HepG2 (cell line): ENCODE data around the gene PARD3. TPM values are rescaled to one million over a fixed set of nuclear protein-coding genes. Genes with fewer than 3 reads are reported as not detected.

Experiments
- ATAC-seq: fragments of 200-7000 bp; cut with Tn5 transposase; 3 replicates; pipeline ENCODE4 v1.9.1; 2020; ENCODE audit warnings: mild to moderate bottlenecking, moderate library complexity
- BruUV-seq: library from RNA; stranded (reverse); fragments of 400-500 nt; replicated peaks from 2 replicates; lab custom pipeline; 2021; lab: Mats Ljungman, UMichigan
- CTCF ChIA-PET: fragments of 300-600 bp; formaldehyde crosslinking; extraction: SDS; loops from one replicate; lab custom pipeline; 2021; ENCODE audit warnings: low total read pairs, inconsistent platforms, low intra/inter-chr PET ratio; lab: Yijun Ruan, JAX
- POLR2A ChIA-PET: fragments of 350-600 bp; sonication (Branson Sonifier 250); formaldehyde crosslinking; loops from one replicate; lab custom pipeline; 2020; ENCODE audit warnings: antibody characterized with exemption, inconsistent platforms; lab: Yijun Ruan, JAX
- DNase-seq: peaks from one replicate; pipeline ENCODE4 v3.0.0-alpha.2; 2015; ENCODE audit warnings: low spot score
- FAIRE-seq: peaks from 3 replicates; lab custom pipeline; 2011; peaks lifted over from hg19 to GRCh38; lab: Jason Lieb, UNC
- H2AFZ ChIP-seq: one replicate; pipeline ENCODE4 v1.6.1; 2011; ENCODE audit warnings: low read length, inconsistent platforms
- H3K27ac ChIP-seq: fragments of 300-600 bp; 3 replicates; pipeline ENCODE4 v1.8.0; 2011; ENCODE audit warnings: mixed run types, mild to moderate bottlenecking, mixed read lengths, low read length, inconsistent platforms; ENCODE audit not compliant: insufficient read depth; ENCODE audit errors: extremely low read length
- H3K27me3 ChIP-seq, 2 experiments: fragments of 200-600 bp in 1 of 2; 2 replicates in 1 of 2; 3 replicates in 1 of 2; pipeline versions ENCODE4 v1.6.0 to v1.8.0; 2011; ENCODE audit warnings: low read length in 2 of 2, mild to moderate bottlenecking in 2 of 2, moderate library complexity in 2 of 2, inconsistent platforms in 1 of 2; ENCODE audit not compliant: insufficient read depth in 2 of 2, control insufficient read depth in 1 of 2
- H3K36me3 ChIP-seq, 2 experiments: fragments of 200-600 bp in 1 of 2; replicated peaks in 1 of 2; 2 replicates in 1 of 2; 3 replicates in 1 of 2; pipeline versions ENCODE4 v1.5.1 to v1.8.0; 2011; ENCODE audit warnings: low read length in 2 of 2, inconsistent platforms in 1 of 2; ENCODE audit not compliant: insufficient read depth in 2 of 2, control insufficient read depth in 1 of 2
- H3K4me1 ChIP-seq: 2 replicates; pipeline ENCODE4 v1.5.1; 2012; ENCODE audit warnings: low read length, inconsistent platforms; ENCODE audit not compliant: insufficient read depth
- H3K4me2 ChIP-seq: 2 replicates; pipeline ENCODE4 v1.6.0; 2011; ENCODE audit warnings: low read depth, low read length, inconsistent platforms
- H3K4me3 ChIP-seq, 3 experiments: fragments of 200-600 bp in 1 of 3; sonication (generic), shearing (Covaris generic) in 1 of 3; replicated peaks in 1 of 3; 2 replicates each; pipeline ENCODE4 v1.5.1; 2011 to 2016; ENCODE audit warnings: low read length in 3 of 3, inconsistent platforms in 2 of 3, low read depth in 2 of 3, mild to moderate bottlenecking in 2 of 3, control low read depth in 1 of 3, mixed read lengths in 1 of 3; ENCODE audit not compliant: insufficient read depth in 1 of 3
- H3K79me2 ChIP-seq: one replicate; pipeline ENCODE4 v1.6.1; 2011; ENCODE audit warnings: low read length, inconsistent platforms; ENCODE audit not compliant: insufficient read depth
- H3K9ac ChIP-seq: 2 replicates; pipeline ENCODE4 v1.6.0; 2011; ENCODE audit warnings: mild to moderate bottlenecking, low read depth, low read length, inconsistent platforms; ENCODE audit not compliant: insufficient read depth
- H3K9me3 ChIP-seq: 2 replicates; pipeline ENCODE4 v1.5.1; 2012; ENCODE audit warnings: mild to moderate bottlenecking, low read length
- H4K20me1 ChIP-seq: 2 replicates; pipeline ENCODE4 v1.6.0; 2011; ENCODE audit warnings: inconsistent platforms, mild to moderate bottlenecking, low read length, moderate library complexity; ENCODE audit not compliant: insufficient read depth
- EHMT2 ChIP-seq: fragments of 200-600 bp; sonication (generic); IDR thresholded peaks from 2 replicates; pipeline ENCODE4 v1.7.0; 2017; ENCODE audit warnings: antibody characterized with exemption, low read depth, low read length, borderline replicate concordance
- ELF1 ChIP-seq: sonication (generic); formaldehyde crosslinking; IDR thresholded peaks from 2 replicates; pipeline ENCODE4 v1.4.0; 2020; ENCODE audit warnings: missing genetic modification reagents
- MAFG ChIP-seq: sonication (generic); formaldehyde crosslinking; IDR thresholded peaks from 2 replicates; pipeline ENCODE4 v1.5.1; 2020; ENCODE audit warnings: mild to moderate bottlenecking, missing genetic modification reagents
- NCOA2 ChIP-seq: sonication (generic); formaldehyde crosslinking; IDR thresholded peaks from 2 replicates; pipeline ENCODE4 v1.8.0; 2022; ENCODE audit warnings: inconsistent platforms
- RBFOX2 ChIP-seq: fragments of 200-400 bp; formaldehyde crosslinking; IDR thresholded peaks from 2 replicates; pipeline ENCODE4 v1.6.1; 2017; ENCODE audit warnings: low read depth, mild to moderate bottlenecking, low read length
- SMC3 ChIP-seq: IDR thresholded peaks from 2 replicates; pipeline ENCODE4 v1.6.1; 2011; ENCODE audit warnings: low read length, improper control_type of control experiment
- WIZ ChIP-seq: sonication (generic); formaldehyde crosslinking; IDR thresholded peaks from 2 replicates; pipeline ENCODE4 v1.5.1; 2020; ENCODE audit warnings: mild to moderate bottlenecking, missing genetic modification reagents
- ZNF75D ChIP-seq: sonication (generic); formaldehyde crosslinking; IDR thresholded peaks from 2 replicates; pipeline ENCODE4 v1.8.1; 2023; ENCODE audit warnings: missing genetic modification reagents, mild to moderate bottlenecking, borderline replicate concordance
- WGBS: methylation state at CpG from one replicate; pipeline ENCODE4 v1.1.6; 2017; ENCODE audit warnings: low lambda C conversion rate; 5-methylcytosine and 5-hydroxymethylcytosine counted together
- in situ Hi-C: cut with HindIII; loops from 2 replicates; pipeline ENCODE4 v1.10.0; 2017; ENCODE audit warnings: low pct_unique_long_range_greater_than_20kb; ENCODE audit not compliant: extremely low pct_ligation_motif_present
- intact Hi-C: fragments of 100-400 bp; cut with micrococcal nuclease; formaldehyde crosslinking; loops from one replicate; pipeline ENCODE4 v1.10.0; 2022; ENCODE audit not compliant: unreplicated experiment
- polyA plus RNA-seq, 8 experiments: library from polyadenylated mRNA; depleted of rRNA in 3 of 8; stranded (reverse) in 7 of 8; unstranded in 1 of 8; fragments of >200 nt; fragmentation: Illumina TruSeq in 4 of 8; extraction: Trizol in 4 of 8; gene quantifications; 2 replicates each; pipeline versions ENCODE4 v1.2.1 to v1.2.3, GENCODE V29; 2011 to 2016; ENCODE audit warnings: low read depth in 4 of 8, missing spikeins in 1 of 8, mixed read lengths in 1 of 8; ENCODE audit not compliant: insufficient read depth in 1 of 8
- total RNA-seq, 5 experiments: library from RNA; depleted of rRNA; stranded (reverse); fragments of >200 nt; fragmentation: Illumina TruSeq; extraction: Trizol; gene quantifications; 2 replicates each; pipeline ENCODE4 v1.2.3, GENCODE V29; 2016; ENCODE audit warnings: low read depth in 1 of 5
- TF ChIP-seq, protein P1 (sequence below): sonication (generic); formaldehyde crosslinking; IDR thresholded peaks from 2 replicates; pipeline ENCODE4 v1.4.0; 2020; ENCODE audit warnings: mild to moderate bottlenecking, missing genetic modification reagents
- TF ChIP-seq, protein P2 (sequence below): sonication (generic); formaldehyde crosslinking; conservative IDR thresholded peaks from 2 replicates; pipeline ENCODE4 v1.4.0; 2020; ENCODE audit warnings: missing genetic modification reagents
- TF ChIP-seq, protein P3 (sequence below): sonication (generic); formaldehyde crosslinking; IDR thresholded peaks from 2 replicates; pipeline ENCODE4 v1.4.0; 2020; ENCODE audit warnings: mild to moderate bottlenecking, missing genetic modification reagents
- TF ChIP-seq, protein P4 (sequence below): sonication (generic); formaldehyde crosslinking; IDR thresholded peaks from 2 replicates; pipeline ENCODE4 v1.8.0; 2022; ENCODE audit warnings: mild to moderate bottlenecking, missing genetic modification reagents; ENCODE audit not compliant: insufficient replicate concordance

The PARD3 gene
- total and polyA plus RNA-seq, 2 of the 13 experiments (the other 11 are each of a cell fraction or from before 2014, with no cell fraction given): 40.9 to 60.0 TPM

GRCh38 chr10:34380856-34381255, 434.2 kb downstream of the PARD3 start:
- Histone ChIP-seq H3K4me2 (no peak overlapping the region), H3K9ac (no peak overlapping the region), H3K36me3 (peaks cover 2 to 24% of the 10 kb centered on the region in 2 experiments), H3K4me1 (no peaks in the 10 kb centered on the region), H2AFZ (no peak overlapping the region), H3K9me3 (no peaks in the 10 kb centered on the region), H3K27me3 (no peaks in the 10 kb centered on the region), H3K27ac (no peak overlapping the region), H4K20me1 (no peaks in the 10 kb centered on the region), H3K79me2 (no peaks in the 10 kb centered on the region), H3K4me3 (no peak overlapping the region)
- DNase-seq: no peak
- WGBS: 92% methylated on average over 3 of the region's 3 CpGs
- ChIA-PET CTCF (no interaction called here), POLR2A (no interaction called here)
- no peak for ATAC-seq
- BruUV-seq: no TSS peak
- FAIRE-seq: no peak
- in situ Hi-C loops (no loop called here), intact Hi-C loops (no loop called here)
- no peak for TF ChIP-seq ELF1 (CRISPR knock-in tag)
- TF ChIP-seq, protein P1, sequence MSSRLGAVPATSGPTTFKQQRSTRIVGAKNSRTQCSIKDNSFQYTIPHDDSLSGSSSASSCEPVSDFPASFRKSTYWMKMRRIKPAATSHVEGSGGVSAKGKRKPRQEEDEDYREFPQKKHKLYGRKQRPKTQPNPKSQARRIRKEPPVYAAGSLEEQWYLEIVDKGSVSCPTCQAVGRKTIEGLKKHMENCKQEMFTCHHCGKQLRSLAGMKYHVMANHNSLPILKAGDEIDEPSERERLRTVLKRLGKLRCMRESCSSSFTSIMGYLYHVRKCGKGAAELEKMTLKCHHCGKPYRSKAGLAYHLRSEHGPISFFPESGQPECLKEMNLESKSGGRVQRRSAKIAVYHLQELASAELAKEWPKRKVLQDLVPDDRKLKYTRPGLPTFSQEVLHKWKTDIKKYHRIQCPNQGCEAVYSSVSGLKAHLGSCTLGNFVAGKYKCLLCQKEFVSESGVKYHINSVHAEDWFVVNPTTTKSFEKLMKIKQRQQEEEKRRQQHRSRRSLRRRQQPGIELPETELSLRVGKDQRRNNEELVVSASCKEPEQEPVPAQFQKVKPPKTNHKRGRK (CRISPR knock-in tag): no peak
- no peak for TF ChIP-seq MAFG
- TF ChIP-seq ZNF75D (CRISPR knock-in tag): no peak
- no peak for TF ChIP-seq RBFOX2
- TF ChIP-seq EHMT2: no peak
- TF ChIP-seq, protein P2, sequence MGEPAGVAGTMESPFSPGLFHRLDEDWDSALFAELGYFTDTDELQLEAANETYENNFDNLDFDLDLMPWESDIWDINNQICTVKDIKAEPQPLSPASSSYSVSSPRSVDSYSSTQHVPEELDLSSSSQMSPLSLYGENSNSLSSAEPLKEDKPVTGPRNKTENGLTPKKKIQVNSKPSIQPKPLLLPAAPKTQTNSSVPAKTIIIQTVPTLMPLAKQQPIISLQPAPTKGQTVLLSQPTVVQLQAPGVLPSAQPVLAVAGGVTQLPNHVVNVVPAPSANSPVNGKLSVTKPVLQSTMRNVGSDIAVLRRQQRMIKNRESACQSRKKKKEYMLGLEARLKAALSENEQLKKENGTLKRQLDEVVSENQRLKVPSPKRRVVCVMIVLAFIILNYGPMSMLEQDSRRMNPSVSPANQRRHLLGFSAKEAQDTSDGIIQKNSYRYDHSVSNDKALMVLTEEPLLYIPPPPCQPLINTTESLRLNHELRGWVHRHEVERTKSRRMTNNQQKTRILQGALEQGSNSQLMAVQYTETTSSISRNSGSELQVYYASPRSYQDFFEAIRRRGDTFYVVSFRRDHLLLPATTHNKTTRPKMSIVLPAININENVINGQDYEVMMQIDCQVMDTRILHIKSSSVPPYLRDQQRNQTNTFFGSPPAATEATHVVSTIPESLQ: no peak
- TF ChIP-seq, protein P3, sequence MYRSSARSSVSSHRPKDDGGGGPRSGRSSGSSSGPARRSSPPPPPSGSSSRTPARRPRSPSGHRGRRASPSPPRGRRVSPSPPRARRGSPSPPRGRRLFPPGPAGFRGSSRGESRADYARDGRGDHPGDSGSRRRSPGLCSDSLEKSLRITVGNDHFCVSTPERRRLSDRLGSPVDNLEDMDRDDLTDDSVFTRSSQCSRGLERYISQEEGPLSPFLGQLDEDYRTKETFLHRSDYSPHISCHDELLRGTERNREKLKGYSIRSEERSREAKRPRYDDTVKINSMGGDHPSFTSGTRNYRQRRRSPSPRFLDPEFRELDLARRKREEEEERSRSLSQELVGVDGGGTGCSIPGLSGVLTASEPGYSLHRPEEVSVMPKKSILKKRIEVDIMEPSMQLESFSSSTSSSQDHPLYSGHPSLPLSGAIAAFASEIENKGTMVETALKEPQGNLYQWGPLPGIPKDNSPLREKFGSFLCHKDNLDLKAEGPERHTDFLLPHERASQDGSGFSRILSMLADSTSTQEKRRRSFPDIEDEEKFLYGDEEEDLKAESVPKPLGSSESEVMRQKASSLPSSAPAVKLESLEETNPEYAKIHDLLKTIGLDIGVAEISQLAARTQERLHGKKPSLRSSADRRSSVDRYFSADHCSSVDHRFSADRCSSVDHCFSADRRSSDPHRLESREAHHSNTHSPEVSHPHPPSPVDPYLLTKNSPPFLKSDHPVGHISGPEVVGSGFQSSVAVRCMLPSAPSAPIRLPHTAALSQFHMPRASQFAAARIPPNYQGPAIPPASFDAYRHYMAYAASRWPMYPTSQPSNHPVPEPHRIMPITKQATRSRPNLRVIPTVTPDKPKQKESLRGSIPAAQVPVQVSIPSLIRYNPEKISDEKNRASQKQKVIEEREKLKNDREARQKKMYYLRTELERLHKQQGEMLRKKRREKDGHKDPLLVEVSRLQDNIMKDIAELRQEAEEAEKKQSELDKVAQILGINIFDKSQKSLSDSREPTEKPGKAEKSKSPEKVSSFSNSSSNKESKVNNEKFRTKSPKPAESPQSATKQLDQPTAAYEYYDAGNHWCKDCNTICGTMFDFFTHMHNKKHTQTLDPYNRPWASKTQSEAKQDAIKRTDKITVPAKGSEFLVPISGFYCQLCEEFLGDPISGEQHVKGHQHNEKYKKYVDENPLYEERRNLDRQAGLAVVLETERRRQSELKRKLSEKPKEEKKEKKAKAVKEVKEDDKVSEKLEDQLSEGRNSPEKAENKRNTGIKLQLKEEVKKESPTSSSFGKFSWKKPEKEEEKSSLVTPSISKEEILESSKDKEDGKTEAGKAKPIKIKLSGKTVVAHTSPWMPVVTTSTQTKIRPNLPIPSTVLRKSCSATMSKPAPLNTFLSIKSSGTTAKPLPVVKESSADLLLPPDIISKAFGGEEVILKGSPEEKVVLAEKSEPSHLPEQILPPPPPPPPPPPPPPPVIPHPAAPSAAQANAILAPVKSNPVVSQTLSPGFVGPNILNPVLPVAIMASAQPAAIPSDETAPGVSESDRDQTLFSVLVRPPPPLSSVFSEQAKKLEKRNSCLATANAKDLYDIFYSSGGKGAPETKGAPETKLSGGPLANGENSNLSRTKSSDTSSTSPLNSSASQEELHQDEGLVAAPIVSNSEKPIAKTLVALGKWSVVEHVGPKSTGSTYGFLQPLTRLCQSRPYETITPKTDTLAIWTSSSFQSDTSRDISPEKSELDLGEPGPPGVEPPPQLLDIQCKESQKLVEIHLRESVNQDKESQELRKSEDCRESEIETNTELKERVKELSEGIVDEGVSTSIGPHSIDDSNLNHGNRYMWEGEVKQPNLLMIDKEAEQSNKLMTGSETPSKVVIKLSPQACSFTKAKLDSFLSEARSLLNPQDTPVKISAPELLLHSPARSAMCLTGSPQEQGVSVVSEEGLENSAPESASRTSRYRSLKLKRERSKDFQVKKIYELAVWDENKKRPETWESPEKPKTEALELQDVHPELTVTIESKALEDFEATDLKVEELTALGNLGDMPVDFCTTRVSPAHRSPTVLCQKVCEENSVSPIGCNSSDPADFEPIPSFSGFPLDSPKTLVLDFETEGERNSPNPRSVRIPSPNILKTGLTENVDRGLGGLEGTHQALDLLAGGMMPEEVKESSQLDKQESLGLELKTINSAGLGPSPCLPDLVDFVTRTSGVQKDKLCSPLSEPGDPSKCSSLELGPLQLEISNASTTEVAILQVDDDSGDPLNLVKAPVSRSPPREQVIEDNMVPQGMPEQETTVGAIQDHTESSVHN (CRISPR knock-in tag): no peak
- TF ChIP-seq SMC3: no peak
- no peak for TF ChIP-seq WIZ
- TF ChIP-seq NCOA2 (CRISPR knock-in tag): no peak
- TF ChIP-seq, protein P4, sequence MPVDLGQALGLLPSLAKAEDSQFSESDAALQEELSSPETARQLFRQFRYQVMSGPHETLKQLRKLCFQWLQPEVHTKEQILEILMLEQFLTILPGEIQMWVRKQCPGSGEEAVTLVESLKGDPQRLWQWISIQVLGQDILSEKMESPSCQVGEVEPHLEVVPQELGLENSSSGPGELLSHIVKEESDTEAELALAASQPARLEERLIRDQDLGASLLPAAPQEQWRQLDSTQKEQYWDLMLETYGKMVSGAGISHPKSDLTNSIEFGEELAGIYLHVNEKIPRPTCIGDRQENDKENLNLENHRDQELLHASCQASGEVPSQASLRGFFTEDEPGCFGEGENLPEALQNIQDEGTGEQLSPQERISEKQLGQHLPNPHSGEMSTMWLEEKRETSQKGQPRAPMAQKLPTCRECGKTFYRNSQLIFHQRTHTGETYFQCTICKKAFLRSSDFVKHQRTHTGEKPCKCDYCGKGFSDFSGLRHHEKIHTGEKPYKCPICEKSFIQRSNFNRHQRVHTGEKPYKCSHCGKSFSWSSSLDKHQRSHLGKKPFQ (CRISPR knock-in tag): no peak
